GM23248 (cell line): ENCODE results near the gene FOXS1. TPM values are rescaled to one million over a fixed set of nuclear protein-coding genes. Genes with fewer than 3 reads are reported as not detected.
A peak's percentile ranks its signal among the peaks of the same experiment; 100 is the strongest.

Experiments used
- DNase-seq: peaks from one replicate; pipeline ENCODE4 v3.0.0-alpha.2; 2015
- H2AFZ ChIP-seq: fragments of 200-600 bp; sonication (generic); 2 replicates; pipeline ENCODE4 v1.6.1; 2016; ENCODE audit warnings: antibody characterized with exemption
- H3F3A ChIP-seq: fragments of 200-600 bp; sonication (generic); 2 replicates; pipeline ENCODE4 v1.6.1; 2016; ENCODE audit warnings: mild to moderate bottlenecking, antibody characterized with exemption, mixed run types; ENCODE audit not compliant: insufficient read depth
- H3K27ac ChIP-seq: fragments of 200-600 bp; sonication (generic); 2 replicates; pipeline ENCODE4 v1.5.1; 2016; ENCODE audit warnings: mild to moderate bottlenecking
- H3K27me3 ChIP-seq: fragments of 200-600 bp; sonication (generic); replicated peaks from 2 replicates; pipeline ENCODE4 v1.6.1; 2016; ENCODE audit warnings: mild to moderate bottlenecking; ENCODE audit not compliant: insufficient read depth
- H3K36me3 ChIP-seq: fragments of 200-600 bp; sonication (generic); 2 replicates; pipeline ENCODE4 v1.6.1; 2016; ENCODE audit warnings: low read depth, mild to moderate bottlenecking
- H3K4me1 ChIP-seq: fragments of 200-600 bp; sonication (generic); 2 replicates; pipeline ENCODE4 v1.6.1; 2016; ENCODE audit warnings: mild to moderate bottlenecking; ENCODE audit not compliant: insufficient read depth
- H3K4me2 ChIP-seq: fragments of 200-600 bp; sonication (generic); one replicate; pipeline ENCODE4 v1.6.1; 2016; ENCODE audit warnings: mild to moderate bottlenecking; ENCODE audit not compliant: unreplicated experiment
- H3K4me3 ChIP-seq: fragments of 200-600 bp; sonication (generic); 2 replicates; pipeline ENCODE4 v1.5.1; 2016; ENCODE audit warnings: mild to moderate bottlenecking
- H3K79me2 ChIP-seq: fragments of 200-600 bp; sonication (generic); 2 replicates; pipeline ENCODE4 v1.6.1; 2016; ENCODE audit warnings: mild to moderate bottlenecking; ENCODE audit not compliant: insufficient read depth
- H3K9ac ChIP-seq: fragments of 200-600 bp; sonication (generic); 2 replicates; pipeline ENCODE4 v1.6.1; 2016; ENCODE audit warnings: mild to moderate bottlenecking
- H3K9me2 ChIP-seq: fragments of 200-600 bp; sonication (generic); 2 replicates; pipeline ENCODE4 v1.6.1; 2016; ENCODE audit warnings: mixed run types, mild to moderate bottlenecking, moderate library complexity; ENCODE audit not compliant: insufficient read depth
- H3K9me3 ChIP-seq: fragments of 200-600 bp; sonication (generic); one replicate; pipeline ENCODE4 v1.6.1; 2017; ENCODE audit warnings: low read depth
- H4K20me1 ChIP-seq: fragments of 200-600 bp; sonication (generic); 2 replicates; pipeline ENCODE4 v1.6.0; 2016; ENCODE audit not compliant: insufficient read depth
- EZH2 ChIP-seq: fragments of 200-600 bp; sonication (generic); IDR thresholded peaks from 2 replicates; pipeline ENCODE4 v1.6.1; 2018; ENCODE audit warnings: antibody characterized with exemption, mild to moderate bottlenecking; ENCODE audit not compliant: insufficient read depth, poor library complexity, severe bottlenecking
- EZH2phosphoT487 ChIP-seq: fragments of 200-600 bp; sonication (generic); IDR thresholded peaks from 2 replicates; pipeline ENCODE4 v1.6.1; 2018; ENCODE audit warnings: antibody characterized with exemption, moderate library complexity, mild to moderate bottlenecking, low read depth; ENCODE audit not compliant: insufficient read depth
- WGBS, 2 experiments: methylation state at CpG; one replicate each; pipeline ENCODE4 v1.1.6; 2015 to 2017; ENCODE audit warnings: low lambda C conversion rate in 2 of 2, low coverage in 1 of 2; ENCODE audit errors: missing lambda C conversion rate in 2 of 2; 5-methylcytosine and 5-hydroxymethylcytosine counted together
- in situ Hi-C: fragments of 300-500 bp; cut with MboI; formaldehyde crosslinking; loops from 2 replicates; pipeline ENCODE4 v1.15.0; 2020
- polyA plus RNA-seq: library from polyadenylated mRNA; unstranded; fragments of >200 nt; fragmentation: Nextera tagmentation; extraction: Ambion mirVana; gene quantifications from 2 replicates; pipeline ENCODE4 v1.2.1, GENCODE V29; 2016
- total RNA-seq: library from RNA; depleted of rRNA; stranded (reverse); fragments of >200 nt; shearing (Covaris generic); gene quantifications from 2 replicates; pipeline ENCODE4 v1.2.3, GENCODE V29; 2014

The FOXS1 gene
- total and polyA plus RNA-seq, 2 experiments from 2014 or later = not detected

DNA sequence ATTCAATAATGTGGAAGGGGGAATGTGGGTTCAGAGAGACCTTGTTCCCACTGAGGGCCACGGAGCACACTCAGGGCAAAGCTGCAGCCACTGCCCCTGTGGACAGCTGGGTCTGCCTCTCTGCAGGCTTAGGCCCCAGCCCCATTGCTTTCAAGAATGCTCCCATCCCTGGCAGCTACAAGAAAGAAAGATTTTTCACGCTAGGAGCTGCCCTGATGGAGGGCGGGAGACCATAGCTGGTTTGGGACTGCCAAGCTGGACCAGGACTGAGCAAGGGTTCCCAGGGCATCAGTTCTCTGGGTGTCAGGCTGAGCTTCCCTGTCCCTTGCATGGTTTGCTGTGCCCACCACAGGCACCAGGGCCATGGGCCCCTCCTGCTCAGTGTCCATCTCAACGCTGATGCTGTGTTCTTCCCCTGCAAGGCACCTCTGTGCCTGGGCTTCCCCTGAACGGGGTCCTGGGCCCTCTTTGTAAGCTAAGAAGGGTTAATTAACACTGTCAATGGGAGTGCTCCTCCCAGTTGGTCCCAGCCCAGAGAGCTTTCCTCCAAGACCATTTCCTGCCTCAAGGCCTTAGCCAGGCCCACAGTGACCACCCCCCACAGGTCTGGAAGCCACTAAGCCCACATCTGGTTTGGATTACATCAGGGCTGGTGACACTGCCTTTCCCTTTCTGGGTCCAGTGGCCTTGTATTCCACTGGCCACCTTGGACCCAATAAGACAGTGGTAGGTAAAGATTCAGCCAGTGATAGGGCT, 8.4 kb downstream of the FOXS1 start:
- Histone ChIP-seq H3K27me3 (no peaks in the 10 kb centered on the region; the same call in 1 of the 2 replicates), H3K27ac (no peak overlapping the region), H3K9ac (no peak overlapping the region), H3K36me3 (no peaks in the 10 kb centered on the region), H3K4me1 (peaks cover 37% of the 10 kb centered on the region), H2AFZ (no peak overlapping the region), H3K9me2 (no peaks in the 10 kb centered on the region), H3K4me3 (no peak overlapping the region), H3K79me2 (no peaks in the 10 kb centered on the region), H3F3A (peaks cover 24% of the 10 kb centered on the region), H3K9me3 (no peaks in the 10 kb centered on the region), H4K20me1 (no peaks in the 10 kb centered on the region), H3K4me2 (peak overlapping the region; percentile 11)
- 76 to 78% methylated on average over 5 of the region's 5 CpGs for WGBS, 2 experiments
- in situ Hi-C loops = no loop called here
- DNase-seq = peak; percentile 36
- TF ChIP-seq EZH2 (no peak), EZH2phosphoT487 (no peak)

DNA sequence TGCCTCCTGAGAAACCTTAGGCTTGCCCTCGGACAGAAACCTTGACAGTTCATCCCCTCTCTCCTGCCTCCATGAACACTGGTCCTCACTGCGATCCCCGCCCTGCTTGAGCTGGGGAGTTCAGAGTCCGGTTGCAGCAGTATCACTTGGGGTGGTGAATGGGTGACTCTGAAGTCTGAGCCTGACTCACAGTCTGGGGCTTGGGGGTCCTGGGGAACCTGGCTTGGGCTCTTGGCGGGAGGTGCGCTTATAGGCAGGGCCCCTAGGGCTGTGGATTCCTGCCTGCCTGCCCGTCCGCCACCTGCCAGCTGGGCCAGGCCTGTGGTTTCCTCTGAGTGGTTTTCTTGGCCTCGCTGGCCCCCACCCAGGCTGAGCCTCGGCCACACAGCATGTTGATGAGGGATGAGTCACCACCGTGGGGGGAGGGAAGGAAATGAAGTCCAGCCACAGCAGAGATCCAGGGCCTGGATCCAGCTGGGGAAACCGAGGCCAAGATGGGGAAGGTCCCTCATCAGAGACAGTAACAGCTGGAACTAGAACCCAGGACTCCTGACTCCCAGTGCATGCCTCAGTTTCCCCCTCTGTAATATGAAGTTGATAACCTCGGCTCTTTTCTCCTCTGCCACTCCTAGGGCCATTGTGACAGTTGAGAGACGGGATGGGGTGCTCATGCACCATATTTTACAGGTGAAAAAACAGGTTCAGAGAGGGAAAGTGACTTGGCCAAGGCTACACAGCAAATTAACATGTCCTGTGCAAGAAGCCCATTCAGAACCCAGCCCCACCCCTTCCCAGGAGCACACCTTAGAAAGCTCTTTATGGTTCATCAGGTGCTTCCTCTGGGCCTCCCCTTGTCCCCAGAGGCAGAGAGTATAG, 9.2 kb downstream of the FOXS1 start:
- no peaks in the 10 kb centered on the region for H3K79me2 ChIP-seq
- no peaks in the 10 kb centered on the region for H3K9me3 ChIP-seq
- H3K9ac ChIP-seq = no peak overlapping the region
- peaks cover 31% of the 10 kb centered on the region for H3K4me1 ChIP-seq
- DNase-seq = peak; percentile 97
- H3K27ac ChIP-seq = no peak overlapping the region
- 23 to 25% methylated on average over 13 to 14 of the region's 14 CpGs for WGBS, 2 experiments
- no peaks in the 10 kb centered on the region; the same call in 1 of the 2 replicates for H3K27me3 ChIP-seq
- no peaks in the 10 kb centered on the region for H3K36me3 ChIP-seq
- H3K4me2 ChIP-seq = peak overlapping the region; percentile 6
- in situ Hi-C loops = no loop called here
- H2AFZ ChIP-seq = no peak overlapping the region
- H3K4me3 ChIP-seq = no peak overlapping the region
- H3K9me2 ChIP-seq = no peaks in the 10 kb centered on the region
- no peaks in the 10 kb centered on the region for H4K20me1 ChIP-seq
- TF ChIP-seq EZH2phosphoT487 (0 out of 2 replicates have a peak, but pooled peaks have one; percentile 52), EZH2 (no peak)
- H3F3A ChIP-seq = peaks cover 19% of the 10 kb centered on the region

DNA sequence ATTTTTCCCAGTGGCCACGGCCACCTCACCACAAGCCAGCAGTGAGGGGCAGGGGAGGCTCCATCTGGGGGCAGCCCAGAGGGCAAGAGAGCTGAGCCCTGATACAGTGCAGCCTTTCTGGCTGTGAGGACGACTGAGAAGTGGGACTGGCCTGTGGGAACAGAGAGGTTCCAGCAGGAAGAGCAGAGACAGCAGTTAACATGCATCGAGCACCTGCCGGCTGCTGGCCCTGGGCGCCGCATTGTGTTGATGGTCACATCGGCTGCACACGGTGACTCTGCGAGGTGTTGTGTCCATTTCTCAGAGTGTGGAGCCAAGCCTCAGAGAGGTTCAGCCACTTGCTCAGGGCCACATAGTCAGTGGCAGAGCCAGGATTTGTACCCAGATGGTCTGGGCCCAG, 9.8 kb downstream of the FOXS1 start:
- Histone ChIP-seq H2AFZ (no peak overlapping the region), H3K9me3 (no peaks in the 10 kb centered on the region), H3K27ac (no peak overlapping the region), H3K4me2 (no peak overlapping the region), H3K79me2 (no peaks in the 10 kb centered on the region), H4K20me1 (no peaks in the 10 kb centered on the region), H3K36me3 (no peaks in the 10 kb centered on the region), H3K27me3 (no peaks in the 10 kb centered on the region; the same call in 1 of the 2 replicates), H3K4me1 (peaks cover 31% of the 10 kb centered on the region), H3K9ac (no peak overlapping the region), H3K9me2 (no peaks in the 10 kb centered on the region), H3K4me3 (no peak overlapping the region), H3F3A (peaks cover 19% of the 10 kb centered on the region)
- WGBS, 2 experiments = 85 to 88% methylated on average over 9 of the region's 9 CpGs
- no peak for TF ChIP-seq EZH2
- no peak for TF ChIP-seq EZH2phosphoT487
- in situ Hi-C loops = no loop called here
- no peak for DNase-seq

DNA sequence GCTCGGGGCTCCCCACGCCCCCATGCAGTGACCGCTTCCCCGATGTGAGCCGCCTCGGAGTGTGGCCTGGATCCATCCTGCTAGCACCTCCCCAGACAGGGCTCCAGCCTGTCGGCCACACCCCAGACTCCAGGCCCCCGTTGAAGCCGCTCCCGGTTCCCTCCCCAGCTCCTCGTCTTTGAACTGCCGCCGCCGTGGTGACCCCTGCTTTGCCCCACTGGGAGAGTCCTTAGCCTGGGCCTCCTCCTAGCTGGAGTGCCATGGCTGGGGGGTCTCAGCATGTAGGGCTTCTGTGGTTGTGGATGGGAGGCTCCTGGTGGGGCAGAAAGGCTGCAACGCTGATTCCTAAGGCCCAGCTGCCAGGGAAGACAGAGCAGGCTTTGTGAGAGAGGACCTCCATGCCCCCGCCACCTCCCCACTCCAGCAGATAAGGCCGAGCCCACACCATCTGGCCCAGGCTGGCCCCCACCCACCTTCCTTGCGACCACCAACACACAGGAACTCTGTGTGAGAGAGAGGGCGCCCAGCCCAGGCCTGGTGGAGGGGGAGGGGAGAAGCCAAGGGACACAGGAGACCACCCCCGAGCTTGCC, 11.4 kb downstream of the FOXS1 start:
- peaks cover 19% of the 10 kb centered on the region for H3F3A ChIP-seq
- 77 to 81% methylated on average over 14 to 20 of the region's 20 CpGs for WGBS, 2 experiments
- H3K9me3 ChIP-seq = no peaks in the 10 kb centered on the region
- in situ Hi-C loops = no loop called here
- no peaks in the 10 kb centered on the region for H3K79me2 ChIP-seq
- TF ChIP-seq EZH2 (no peak), EZH2phosphoT487 (no peak)
- H4K20me1 ChIP-seq = no peaks in the 10 kb centered on the region
- H3K27me3 ChIP-seq = no peaks in the 10 kb centered on the region; the same call in 1 of the 2 replicates
- no peak overlapping the region for H3K4me3 ChIP-seq
- H3K27ac ChIP-seq = no peak overlapping the region
- no peak for DNase-seq
- H3K4me2 ChIP-seq = no peak overlapping the region
- no peak overlapping the region for H3K9ac ChIP-seq
- no peaks in the 10 kb centered on the region for H3K9me2 ChIP-seq
- peaks cover 31% of the 10 kb centered on the region for H3K4me1 ChIP-seq
- no peaks in the 10 kb centered on the region for H3K36me3 ChIP-seq
- H2AFZ ChIP-seq = no peak overlapping the region
